GM18519 (cell line): ENCODE data around the gene PADI3.

Experiments
- ATAC-seq: cut with Tn5 transposase; IDR thresholded peaks from one replicate; pipeline ENCODE4 v1.9.1; 2021; ENCODE audit warnings: mild to moderate bottlenecking, moderate library complexity; ENCODE audit not compliant: unreplicated experiment, low FRiP score

The PADI3 gene

DNA sequence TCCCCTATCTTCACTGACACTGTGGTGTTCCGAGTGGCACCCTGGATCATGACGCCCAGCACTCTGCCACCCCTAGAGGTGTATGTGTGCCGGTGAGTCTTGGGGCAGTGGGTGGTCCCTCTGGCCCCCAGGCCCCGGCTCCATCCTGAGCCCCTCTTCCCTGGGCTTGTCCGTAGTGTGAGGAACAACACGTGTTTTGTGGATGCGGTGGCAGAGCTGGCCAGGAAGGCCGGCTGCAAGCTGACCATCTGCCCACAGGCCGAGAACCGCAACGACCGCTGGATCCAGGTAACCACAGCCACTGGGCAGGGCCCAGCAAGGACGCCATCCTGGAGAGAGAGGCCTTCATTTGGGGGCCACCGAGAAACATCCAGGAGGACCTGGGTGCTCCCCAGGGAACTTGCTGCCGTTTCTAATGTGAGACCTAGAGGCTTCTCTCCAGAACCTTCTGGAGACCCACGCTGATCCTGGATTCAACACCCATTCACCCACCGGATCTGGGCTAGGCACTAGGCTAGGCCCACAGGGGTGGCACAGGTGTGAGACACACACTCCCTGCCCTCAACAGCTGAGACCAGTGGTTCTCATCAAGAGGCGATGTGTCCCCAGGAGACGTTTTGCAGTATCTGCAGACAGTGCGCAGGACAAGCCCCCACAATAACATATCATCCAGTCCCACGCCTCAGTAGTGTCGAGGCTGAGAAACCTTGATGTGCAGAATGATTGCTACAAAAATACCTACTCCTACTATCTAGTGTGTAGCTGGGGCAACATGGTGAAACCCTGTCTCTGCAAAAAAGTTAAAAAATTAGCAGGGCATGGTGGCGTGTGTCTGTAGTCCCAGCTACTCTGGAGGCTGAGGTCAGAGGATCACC lies 22.2 kb downstream of the PADI3 start:
- no peak for ATAC-seq

DNA sequence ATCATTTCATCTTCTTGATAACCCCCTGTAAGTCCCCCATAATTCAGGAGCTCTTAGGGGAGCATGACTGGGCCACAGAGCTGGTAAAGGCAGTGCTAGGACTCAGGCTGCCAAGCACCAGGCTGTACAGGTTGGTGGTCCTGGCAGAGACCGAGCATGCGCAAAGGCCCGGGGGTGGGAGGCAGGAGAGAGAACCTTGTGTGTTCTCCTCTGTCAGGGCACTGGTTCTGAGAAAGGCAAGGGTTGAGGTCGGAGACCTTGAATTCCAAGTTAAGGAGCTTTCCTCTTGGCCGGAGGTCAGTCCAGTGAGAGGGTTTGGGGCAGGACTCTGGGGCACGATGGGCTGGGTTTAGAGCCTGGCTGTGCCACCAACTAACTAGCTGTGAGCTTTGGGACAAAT lies 23.2 kb downstream of the PADI3 start:
- ATAC-seq: no peak

DNA sequence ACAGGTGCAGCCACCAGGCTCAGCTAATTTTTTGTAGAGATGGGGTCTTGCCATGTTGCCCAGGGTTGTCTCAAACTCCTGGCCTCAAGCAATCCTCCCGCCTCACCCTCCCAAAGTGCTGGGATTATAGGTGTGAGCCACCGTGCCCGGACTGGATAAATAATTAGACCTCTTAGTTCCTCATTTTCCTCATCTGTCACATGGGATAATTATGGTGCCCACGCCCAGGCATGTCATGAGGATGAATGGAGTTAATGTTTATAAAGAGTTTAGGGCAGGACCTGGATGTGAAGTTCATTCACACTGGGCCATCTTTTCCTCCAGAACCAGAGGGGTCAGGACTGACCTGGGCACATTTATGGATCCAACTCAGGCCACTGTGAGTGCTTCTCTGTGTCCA lies 23.7 kb downstream of the PADI3 start:
- no peak for ATAC-seq

DNA sequence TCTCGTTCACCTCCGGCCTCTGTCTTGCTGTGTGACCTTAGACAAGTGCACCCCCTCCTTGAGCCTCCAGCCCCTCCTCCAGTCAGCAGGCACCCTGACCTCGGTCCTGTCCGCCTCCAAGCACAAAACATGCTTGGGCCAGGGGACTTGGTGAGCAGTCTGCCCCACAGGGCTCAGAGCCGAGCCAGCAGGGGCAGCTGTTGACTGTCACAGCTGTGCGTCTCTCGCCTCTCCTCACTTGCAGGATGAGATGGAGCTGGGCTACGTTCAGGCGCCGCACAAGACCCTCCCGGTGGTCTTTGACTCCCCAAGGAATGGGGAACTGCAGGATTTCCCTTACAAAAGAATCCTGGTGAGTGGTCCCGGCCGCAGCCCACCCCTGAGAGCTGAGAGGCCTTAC lies 24.2 kb downstream of the PADI3 start:
- no peak for ATAC-seq

DNA sequence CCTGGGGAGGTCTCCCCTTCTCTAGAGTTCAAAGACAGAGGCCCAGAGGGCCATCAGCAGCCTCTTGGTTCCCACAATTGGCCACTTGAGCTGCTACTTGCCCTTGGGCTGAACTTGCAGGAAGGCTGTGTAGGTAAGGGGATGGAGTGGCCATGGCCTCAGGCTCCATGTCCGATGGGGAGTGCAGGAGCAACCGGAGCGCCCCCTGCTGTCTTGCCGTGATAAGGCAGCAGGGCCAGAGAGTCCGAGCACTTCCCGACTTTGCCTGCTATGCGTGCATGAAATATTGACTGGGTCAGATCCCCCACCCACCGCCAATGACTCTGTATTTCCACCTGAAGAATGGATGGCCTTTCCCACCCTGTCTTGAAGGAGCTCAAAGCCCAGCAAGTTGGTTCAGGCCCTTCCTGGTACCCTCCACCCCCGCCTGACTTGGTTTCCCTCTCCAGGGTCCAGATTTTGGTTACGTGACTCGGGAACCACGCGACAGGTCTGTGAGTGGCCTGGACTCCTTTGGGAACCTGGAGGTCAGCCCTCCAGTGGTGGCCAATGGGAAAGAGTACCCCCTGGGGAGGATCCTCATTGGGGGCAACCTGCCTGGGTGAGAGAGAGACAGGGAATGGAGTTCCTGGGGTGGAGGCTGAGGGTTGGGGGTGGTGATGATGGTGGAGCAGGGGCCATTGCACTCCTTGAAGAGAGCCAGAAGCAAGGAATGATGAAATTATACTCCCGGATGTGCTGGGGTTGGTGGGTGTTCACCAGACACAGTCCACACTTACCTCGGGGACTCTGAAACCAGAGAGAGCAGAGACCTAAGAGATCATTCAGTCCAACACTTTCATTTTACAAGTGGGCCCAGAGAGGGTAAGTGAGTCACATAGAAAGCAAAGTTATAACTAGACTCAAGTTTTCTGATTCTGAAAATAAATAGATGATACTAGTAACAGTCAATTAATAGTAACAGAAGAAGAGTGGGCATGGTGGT lies 25.6 kb downstream of the PADI3 start:
- no peak for ATAC-seq

DNA sequence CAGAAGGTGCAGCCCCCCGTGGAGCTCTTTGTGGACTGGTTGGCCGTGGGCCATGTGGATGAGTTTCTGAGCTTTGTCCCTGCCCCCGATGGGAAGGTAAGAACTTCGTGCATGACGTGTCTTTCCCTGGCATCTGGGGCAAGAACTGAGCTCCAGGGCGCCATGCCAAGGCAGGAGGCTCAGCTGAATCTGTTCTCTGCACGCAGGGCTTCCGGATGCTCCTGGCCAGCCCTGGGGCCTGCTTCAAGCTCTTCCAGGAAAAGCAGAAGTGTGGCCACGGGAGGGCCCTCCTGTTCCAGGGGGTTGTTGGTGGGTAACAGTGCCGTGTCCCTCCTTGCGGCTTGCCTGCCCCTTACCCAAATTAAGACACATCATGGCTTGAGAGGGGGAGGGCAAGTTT lies 27.7 kb downstream of the PADI3 start:
- ATAC-seq: no peak

DNA sequence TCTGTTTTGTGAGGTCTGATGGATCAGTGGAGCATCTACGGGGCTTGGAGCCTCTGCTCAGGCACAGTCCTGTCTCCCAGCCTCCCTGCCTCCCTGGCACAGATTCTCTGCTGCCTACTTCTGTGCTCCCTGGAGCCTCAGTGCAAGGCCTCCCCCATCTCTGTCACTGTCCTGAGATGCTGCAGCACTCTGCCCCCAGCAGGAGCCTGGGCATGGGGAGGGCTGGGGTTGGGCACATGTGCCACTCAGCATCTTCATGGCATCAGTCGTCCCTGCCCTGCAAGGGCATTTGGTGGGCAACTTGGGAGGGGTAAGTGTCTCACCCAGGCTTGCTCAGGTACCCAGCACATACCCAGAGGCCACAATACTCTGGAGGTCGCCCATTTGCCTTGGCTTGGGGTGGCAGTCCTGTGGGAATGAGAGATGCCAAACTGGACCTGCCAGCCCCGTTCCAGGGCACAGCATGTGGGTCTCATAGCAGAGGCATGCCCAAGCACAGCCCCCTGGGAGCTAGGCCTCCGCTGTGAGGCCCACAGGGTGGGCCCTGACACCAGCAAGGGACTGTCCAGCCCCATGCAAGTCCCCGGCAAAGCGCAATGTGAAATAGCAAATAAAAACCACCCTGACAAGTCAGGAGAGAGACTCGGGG lies 28.7 kb downstream of the PADI3 start:
- no peak for ATAC-seq

DNA sequence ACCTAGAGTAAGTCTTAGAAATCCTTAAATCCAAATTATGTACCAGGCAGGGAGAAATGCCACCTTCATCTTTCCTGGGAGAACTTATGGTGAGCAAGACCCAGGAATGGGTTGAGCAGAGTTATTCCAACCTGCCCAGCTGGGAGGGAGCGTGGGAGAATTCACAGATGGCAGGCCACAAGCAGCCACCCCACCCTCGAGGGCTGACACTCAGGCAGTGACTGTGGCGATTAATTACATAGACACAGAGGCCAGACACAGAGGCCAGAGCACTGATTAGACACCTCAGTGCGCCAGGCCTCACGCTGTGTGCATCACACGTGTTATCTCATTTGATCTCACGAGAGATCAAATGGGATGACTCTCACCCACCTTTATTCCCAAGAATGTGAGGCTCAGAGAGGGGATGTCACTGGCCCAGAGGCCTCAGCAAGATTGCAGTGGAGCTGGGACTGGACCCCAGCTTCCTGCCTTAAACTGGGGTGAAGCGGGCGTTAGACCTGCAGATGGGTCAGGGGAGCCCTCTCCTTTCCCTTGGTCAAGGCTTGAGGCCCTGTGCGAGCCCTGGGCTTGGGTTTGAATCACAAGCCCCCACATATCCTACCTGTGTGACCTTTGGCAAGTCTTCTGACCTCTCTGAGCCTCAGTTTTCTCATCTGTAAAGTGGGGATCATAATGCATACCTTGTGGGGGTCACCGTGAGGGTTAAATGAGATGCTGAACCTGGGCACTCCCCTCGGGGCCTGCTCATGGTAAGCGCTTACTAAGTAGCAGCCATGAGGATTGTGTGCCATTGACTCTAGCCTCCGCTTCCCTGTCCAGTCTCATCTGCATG lies 30.3 kb downstream of the PADI3 start:
- no peak for ATAC-seq

DNA sequence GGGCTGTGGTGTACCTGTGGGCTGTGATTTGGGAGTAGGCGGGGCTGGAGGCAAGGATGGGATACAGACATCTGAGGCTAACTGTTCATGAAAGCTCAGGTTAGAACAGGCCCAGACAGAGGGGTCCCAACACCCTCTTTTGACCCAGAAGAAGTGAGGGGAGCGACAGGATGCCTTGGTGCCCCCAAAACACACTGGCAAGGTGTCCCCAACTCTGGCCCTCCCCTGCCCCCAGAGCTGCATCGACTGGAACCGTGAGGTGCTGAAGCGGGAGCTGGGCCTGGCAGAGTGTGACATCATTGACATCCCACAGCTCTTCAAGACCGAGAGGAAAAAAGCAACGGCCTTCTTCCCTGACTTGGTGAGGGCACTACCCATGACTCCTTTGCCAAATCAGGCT lies 31.5 kb downstream of the PADI3 start:
- no peak for ATAC-seq

DNA sequence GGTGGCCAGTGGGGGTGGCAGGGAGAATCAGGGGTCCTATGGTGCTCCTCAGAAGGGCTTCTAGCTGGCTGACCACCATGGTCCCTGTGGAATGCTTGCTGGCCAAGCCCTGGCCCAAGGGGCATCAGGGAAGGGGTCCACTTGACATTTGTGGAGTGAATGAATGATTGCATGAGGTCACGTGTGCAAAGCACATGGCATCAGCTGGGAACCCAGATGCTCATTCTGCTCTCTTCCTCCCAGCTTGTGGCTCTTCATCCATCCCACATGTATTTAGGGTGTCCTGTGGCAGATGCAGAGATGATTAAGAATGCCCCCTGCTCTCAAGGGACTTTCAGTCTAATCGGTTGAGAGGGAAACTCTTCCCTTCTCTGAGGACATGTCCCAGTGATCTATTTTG lies 32.0 kb downstream of the PADI3 start:
- no peak for ATAC-seq

DNA sequence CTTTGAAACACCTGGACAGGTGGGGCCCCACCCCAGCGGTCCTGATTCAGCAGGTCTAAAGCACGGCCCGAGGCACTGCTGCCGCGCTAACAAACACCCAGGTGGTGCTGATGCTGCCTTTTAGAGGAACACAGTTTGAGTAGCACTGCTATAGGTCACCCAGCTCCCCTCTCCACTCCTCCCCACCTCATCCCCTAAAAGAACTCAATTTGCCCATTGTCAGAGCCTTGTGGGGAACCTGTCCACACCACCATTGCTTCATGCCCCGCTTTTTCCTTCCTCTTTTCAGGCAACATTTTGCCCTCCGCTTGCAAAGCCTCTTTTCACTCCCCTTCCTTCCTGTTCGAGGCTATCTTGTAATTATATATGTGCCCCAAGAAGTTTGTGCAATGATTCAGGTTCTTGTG lies 32.9 kb downstream of the PADI3 start:
- no peak for ATAC-seq

DNA sequence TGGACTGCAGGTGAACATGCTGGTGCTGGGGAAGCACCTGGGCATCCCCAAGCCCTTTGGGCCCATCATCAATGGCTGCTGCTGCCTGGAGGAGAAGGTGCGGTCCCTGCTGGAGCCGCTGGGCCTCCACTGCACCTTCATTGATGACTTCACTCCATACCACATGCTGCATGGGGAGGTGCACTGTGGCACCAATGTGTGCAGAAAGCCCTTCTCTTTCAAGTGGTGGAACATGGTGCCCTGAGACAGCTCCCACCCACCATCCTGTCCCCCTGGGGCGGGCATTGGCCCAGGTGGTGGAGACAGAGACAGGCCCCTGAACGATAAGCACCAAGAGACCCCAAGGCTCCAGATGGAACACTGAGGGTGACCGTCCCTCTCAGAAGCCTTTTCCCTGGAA lies 33.9 kb downstream of the PADI3 start:
- no peak for ATAC-seq

DNA sequence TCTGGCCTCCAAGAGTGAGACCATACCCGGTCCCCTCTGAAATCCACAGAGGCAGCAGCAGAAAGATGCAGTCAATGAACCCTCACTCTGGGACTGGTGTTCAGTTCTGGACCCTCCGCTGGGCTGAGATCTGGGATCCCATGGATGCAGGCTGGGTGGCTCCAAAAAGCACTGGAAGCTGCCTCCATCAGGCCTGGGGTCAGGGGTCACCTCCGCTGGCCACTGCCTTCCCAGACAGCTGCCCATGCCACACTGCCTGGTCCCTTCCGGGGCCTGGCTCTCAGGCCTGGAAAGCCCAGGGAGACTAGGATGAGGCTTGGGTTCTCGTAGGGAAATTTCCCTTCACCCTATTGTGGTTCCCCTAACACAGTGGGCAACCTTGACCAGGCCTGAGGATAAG lies 37.7 kb downstream of the PADI3 start:
- no peak for ATAC-seq

DNA sequence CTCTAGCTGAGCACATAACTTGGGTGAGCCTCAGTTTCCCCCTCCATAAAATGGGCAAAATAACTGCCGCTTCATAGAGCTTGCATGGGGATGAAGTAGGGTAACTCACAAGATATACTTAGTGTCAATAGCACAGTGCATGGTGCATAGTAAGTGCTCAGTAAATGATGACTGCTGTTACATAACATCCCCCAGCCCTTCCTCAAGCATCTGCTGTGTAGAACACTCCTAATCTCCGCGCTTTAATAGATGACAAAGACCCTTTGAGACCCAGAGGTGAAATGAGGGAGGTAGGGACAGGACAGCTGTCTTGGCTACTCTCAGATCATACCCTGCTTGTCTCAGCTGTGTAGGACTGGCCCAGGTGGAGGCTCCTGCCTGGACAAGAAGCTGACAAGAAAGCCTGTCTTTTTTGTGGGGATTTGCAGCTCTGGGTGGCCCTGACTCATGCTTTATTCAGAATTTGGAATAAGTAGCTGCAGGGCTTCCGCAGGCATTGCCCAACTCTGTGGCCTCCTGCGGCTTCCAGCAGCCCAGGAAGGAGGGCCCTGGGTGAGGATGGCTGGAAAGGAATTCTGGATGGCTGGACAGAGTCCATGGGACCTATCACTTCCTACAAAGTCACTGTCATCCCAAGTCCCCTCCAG lies 38.4 kb downstream of the PADI3 start:
- ATAC-seq: no peak

DNA sequence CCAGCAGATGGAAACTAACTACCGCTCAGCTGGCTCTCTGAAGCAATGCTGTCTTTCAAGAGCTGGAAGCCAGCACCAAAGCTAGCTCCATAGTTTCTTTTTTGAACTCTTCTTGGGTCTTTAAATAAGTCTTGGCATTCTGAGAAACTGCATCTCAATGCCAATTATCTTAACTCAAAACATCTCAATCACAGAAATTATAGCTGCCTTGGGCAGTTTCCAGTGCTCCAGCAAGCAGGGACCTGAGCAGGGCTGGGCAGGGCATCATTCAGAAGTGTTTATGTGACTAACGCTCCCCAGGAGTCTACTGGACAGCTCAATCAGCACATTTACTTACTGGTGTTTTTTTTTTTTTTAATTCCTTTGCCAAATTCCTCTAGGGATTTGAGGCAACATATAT lies 40.8 kb downstream of the PADI3 start:
- ATAC-seq: no peak

DNA sequence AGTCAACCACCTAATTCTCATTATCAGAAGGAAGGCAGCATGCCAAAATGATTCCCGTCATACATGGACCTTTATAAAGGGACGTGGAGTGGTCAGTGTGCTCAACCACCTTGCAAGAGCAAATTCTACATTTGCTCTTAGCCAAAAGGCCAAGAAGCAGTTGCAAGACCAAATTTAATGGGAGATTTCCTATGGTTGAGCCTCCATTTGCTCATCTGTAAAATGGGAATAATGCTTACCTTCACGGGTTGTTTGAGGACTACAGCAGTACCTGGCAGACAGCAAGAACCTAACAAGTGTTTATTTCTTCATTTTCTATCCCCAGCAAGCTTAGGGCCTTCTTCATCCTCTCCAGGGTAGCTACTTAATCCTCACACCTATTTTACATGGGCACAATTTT lies 41.7 kb downstream of the PADI3 start:
- ATAC-seq: no peak

DNA sequence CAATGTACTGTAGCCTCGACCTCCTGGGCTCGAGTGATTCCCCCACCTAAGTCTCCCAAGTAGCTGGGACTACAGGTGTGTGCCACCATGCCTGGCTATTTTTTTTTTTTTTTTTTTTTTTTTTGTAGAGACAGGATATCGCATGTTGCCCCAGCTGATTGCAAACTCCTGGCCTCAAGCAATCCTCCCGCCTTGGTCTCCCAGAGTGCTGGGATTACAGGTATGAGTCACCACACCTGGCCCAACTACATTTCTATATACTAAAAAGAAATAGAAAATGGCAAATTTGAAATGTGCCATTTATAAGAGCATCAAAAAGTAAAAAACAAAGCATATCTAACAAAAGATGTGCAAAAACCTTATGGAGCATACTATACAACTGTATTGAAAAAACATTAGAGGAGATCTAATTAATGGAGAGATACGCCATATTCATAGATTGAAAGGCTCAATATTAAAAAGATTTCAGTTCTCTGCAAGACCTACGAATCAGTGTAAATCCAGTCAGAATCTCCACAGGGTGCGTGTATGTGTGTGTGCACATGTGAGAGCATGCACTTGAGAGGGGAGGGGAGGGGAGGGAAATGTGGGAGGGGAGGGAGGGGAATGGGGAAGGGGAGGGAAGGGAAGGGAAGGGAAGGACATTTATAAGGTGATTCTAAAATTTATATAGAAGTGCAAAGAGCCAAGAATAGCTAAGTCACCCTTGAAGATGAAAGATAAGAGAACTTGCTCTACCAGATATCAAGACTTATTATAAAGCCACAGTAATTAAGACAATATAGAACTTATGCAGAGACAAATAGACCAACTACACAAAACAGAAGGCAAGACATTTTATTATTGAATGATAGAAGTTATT lies 43.6 kb downstream of the PADI3 start:
- ATAC-seq: no peak

DNA sequence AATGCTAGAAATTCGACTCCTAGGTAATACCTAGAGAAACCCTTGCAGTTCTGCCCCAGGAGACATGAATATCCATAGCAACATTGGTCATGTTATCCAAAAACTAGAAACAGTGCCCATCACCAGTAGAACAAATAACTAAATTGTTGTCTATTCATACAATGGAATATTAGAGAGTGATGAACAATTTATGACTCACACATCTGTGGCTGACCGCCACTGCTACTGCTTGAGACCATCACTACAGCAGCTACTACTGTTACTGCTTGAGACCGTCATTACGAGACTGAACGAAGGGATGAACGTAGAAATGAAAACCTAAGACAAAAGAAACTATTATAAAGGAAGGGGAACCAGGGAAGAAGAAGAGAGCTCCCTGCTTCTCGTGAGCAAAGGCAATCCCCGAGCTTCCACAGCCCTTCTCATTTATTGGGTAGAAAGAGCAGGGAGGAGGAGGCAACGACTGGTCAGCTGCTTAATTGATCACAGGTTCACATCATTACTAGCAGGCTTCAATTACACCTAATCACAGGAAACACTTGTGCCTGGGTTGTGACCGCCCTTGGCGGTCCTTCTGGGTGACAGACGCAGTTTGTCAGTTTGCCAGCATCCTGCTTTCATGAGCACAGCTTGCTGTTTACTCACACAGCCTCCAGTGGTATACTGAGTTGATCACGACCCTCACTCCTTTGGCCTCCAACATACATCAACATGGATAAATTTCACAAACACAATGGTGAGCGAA lies 45.0 kb downstream of the PADI3 start:
- no peak for ATAC-seq
